ENCODE results near the gene ARHGEF7. TPM values are rescaled to one million over a fixed set of nuclear protein-coding genes. Genes with fewer than 3 reads are reported as not detected.

The ARHGEF7 gene
- total RNA-seq, 1 donor from 2014 or later, result 157 TPM

GRCh38 chr13:111139452-111139851 is 24.3 kb downstream of the ARHGEF7 start:
- DNase-seq, result no peak

- no peak for DNase-seq
These were observed 24.9 kb downstream of the ARHGEF7 start for GRCh38 chr13:111139873-111140561.

GRCh38 chr13:111140562-111141105 is 25.5 kb downstream of the ARHGEF7 start:
- no peak for DNase-seq

GRCh38 chr13:111142472-111142871 is 27.4 kb downstream of the ARHGEF7 start:
- no peak for DNase-seq

GRCh38 chr13:111143865-111144540 is 28.9 kb downstream of the ARHGEF7 start:
- DNase-seq, result no peak

GRCh38 chr13:111145071-111145470 is 30.0 kb downstream of the ARHGEF7 start:
- DNase-seq, result no peak

GRCh38 chr13:111145506-111145905 is 30.4 kb downstream of the ARHGEF7 start:
- no peak for DNase-seq

GRCh38 chr13:111152844-111153243 is 37.7 kb downstream of the ARHGEF7 start:
- no peak for DNase-seq

- peak; percentile 93 for DNase-seq
These were observed 38.3 kb downstream of the ARHGEF7 start for GRCh38 chr13:111153279-111153976.

- DNase-seq, result no peak
These were observed 38.8 kb downstream of the ARHGEF7 start for GRCh38 chr13:111153977-111154332.

- no peak for DNase-seq
These were observed 41.3 kb downstream of the ARHGEF7 start for GRCh38 chr13:111156421-111156820.

GRCh38 chr13:111158136-111158805 is 43.2 kb downstream of the ARHGEF7 start:
- no peak for DNase-seq

- no peak for DNase-seq
These were observed 44.5 kb downstream of the ARHGEF7 start for GRCh38 chr13:111159362-111160320.

GRCh38 chr13:111160648-111161047 is 45.5 kb downstream of the ARHGEF7 start:
- DNase-seq, result no peak

- no peak for DNase-seq
These were observed 46.8 kb downstream of the ARHGEF7 start for GRCh38 chr13:111161601-111162600.

GRCh38 chr13:111165241-111166010 is 50.3 kb downstream of the ARHGEF7 start:
- no peak for DNase-seq

- DNase-seq, result no peak
These were observed 52.0 kb downstream of the ARHGEF7 start for GRCh38 chr13:111166882-111167675.

GRCh38 chr13:111168107-111168506 is 53.0 kb downstream of the ARHGEF7 start:
- no peak for DNase-seq

All from occipital lobe (tissue), 2 donors.